Measurements from ENCODE around the gene SHD. TPM values are rescaled to one million over a fixed set of nuclear protein-coding genes. Genes with fewer than 3 reads are reported as not detected.

SHD gene
- total RNA-seq, 1 experiment from 2014 or later = 4.4 TPM

DNA sequence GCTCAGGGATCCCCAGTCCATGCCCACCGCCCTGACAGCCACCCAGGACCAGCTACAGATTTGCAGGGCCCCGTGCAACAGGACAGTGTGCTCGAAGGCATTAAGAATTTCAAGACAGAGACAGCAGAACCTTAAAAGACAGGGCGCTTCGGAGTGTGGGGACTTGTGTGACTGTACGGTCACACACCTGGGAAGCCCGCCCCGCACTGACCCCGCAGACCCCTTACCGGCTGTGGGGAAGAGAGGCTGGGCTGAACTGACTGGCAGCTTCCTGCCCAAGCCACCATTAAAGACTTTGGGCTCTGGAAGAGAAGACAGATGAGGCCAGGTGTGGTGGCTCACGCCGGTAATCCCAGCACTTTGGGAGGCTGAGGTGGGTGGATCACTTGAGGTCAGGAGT, 45.2 kb downstream of the SHD start:
- WGBS (ENCODE audit: extremely low coverage, insufficient read length, low lambda C conversion rate) = no CpG with 5 or more reads among the region's 12 CpGs
- H3K36me3 Mint-ChIP-seq (ENCODE audit: insufficient read depth in 1 of 3, low read depth in 3 of 3) = peaks cover 25 to 43% (median 27%) of the 10 kb centered on the region in 3 experiments
- no peak overlapping the region for H2AFZ ChIP-seq (ENCODE audit: low read length)

More for the DNA sequence above, 45.2 kb downstream of the SHD start:
- no peak overlapping the region for H2BK20ac ChIP-seq (ENCODE audit: low read depth, low read length, poor library complexity, severe bottlenecking)
- H3K79me1 ChIP-seq (ENCODE audit: insufficient read depth, low read depth, low read length, poor library complexity, severe bottlenecking) = no peaks in the 10 kb centered on the region
- H4K5ac ChIP-seq (ENCODE audit: insufficient read length, low read depth, low read length) = no peak overlapping the region
- H3K18ac ChIP-seq (ENCODE audit: insufficient read length, low read depth, low read length) = no peak overlapping the region
- no peaks in the 10 kb centered on the region for H3K27me3 ChIP-seq (ENCODE audit: insufficient read depth, low read length)
- Mint-ChIP-seq H3K27ac (no peak overlapping the region), H3K9me3 (peaks cover 18 to 22% of the 10 kb centered on the region in 2 experiments), H3K27me3 (ENCODE audit: low read depth) (peaks cover 2% of the 10 kb centered on the region; the same call in 1 of the 2 replicates), H3K4me1 (peaks cover 10 to 12% of the 10 kb centered on the region in 2 experiments), H3K4me3 (no peak overlapping the region; a peak in 1 of 5 replicates)
- H3T11ph ChIP-seq (ENCODE audit: low read length) = no peak overlapping the region
- no peak overlapping the region for H2AK5ac ChIP-seq (ENCODE audit: insufficient read length, low read length)
- peaks cover 9% of the 10 kb centered on the region for H3K23me2 ChIP-seq (ENCODE audit: insufficient read length, low read depth, low read length, poor library complexity, severe bottlenecking)
- H2BK5ac ChIP-seq (ENCODE audit: insufficient read length, low read length) = no peak overlapping the region
- no peak overlapping the region for H3K56ac ChIP-seq (ENCODE audit: insufficient read length, low read depth, low read length)
- H4K20me1 ChIP-seq (ENCODE audit: control insufficient read depth, insufficient read depth, insufficient read length) = no peaks in the 10 kb centered on the region
- no peak overlapping the region for H2BK15ac ChIP-seq (ENCODE audit: low read depth, low read length)
- H2BK12ac ChIP-seq (ENCODE audit: insufficient read length, low read depth, low read length) = no peak overlapping the region
- no peaks in the 10 kb centered on the region for H3K9me3 ChIP-seq (ENCODE audit: control insufficient read depth, low read depth, low read length)
- TF ChIP-seq, protein P1, sequence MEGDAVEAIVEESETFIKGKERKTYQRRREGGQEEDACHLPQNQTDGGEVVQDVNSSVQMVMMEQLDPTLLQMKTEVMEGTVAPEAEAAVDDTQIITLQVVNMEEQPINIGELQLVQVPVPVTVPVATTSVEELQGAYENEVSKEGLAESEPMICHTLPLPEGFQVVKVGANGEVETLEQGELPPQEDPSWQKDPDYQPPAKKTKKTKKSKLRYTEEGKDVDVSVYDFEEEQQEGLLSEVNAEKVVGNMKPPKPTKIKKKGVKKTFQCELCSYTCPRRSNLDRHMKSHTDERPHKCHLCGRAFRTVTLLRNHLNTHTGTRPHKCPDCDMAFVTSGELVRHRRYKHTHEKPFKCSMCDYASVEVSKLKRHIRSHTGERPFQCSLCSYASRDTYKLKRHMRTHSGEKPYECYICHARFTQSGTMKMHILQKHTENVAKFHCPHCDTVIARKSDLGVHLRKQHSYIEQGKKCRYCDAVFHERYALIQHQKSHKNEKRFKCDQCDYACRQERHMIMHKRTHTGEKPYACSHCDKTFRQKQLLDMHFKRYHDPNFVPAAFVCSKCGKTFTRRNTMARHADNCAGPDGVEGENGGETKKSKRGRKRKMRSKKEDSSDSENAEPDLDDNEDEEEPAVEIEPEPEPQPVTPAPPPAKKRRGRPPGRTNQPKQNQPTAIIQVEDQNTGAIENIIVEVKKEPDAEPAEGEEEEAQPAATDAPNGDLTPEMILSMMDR (conservative IDR thresholded peaks at IDR 0.05) = no peak
- no peak overlapping the region for H3K14ac ChIP-seq (ENCODE audit: insufficient read depth, low read length)
- H3K9ac ChIP-seq (ENCODE audit: extremely low read depth, insufficient read length, low read length) = no peak overlapping the region
- H3K4ac ChIP-seq (ENCODE audit: low read depth, low read length) = no peak overlapping the region
- H3K27ac ChIP-seq (ENCODE audit: insufficient read length, low read depth, low read length) = no peak overlapping the region
- DNase-seq = no peak
- H3K4me1 ChIP-seq (ENCODE audit: insufficient read depth, low read length) = peaks cover 2% of the 10 kb centered on the region; the same call in 1 of the 2 replicates
- no peak overlapping the region for H3K23ac ChIP-seq (ENCODE audit: insufficient read length, low read depth, low read length)
- no peak overlapping the region for H2BK120ac ChIP-seq (ENCODE audit: low read depth, low read length, poor library complexity, severe bottlenecking)
- H3K79me2 ChIP-seq (ENCODE audit: insufficient read depth, low read length) = no peaks in the 10 kb centered on the region
- no peak overlapping the region for H3K4me2 ChIP-seq (ENCODE audit: insufficient read depth, insufficient read length, low read length)
- H4K91ac ChIP-seq (ENCODE audit: insufficient read length, low read depth, low read length) = no peak overlapping the region
- H4K8ac ChIP-seq (replicated peaks; ENCODE audit: insufficient read length, low read depth, low read length) = no peak overlapping the region

All from H9 (cell line).